ENCODE results near the gene BEX5.
"Not testable (repeated sequence)": the region's sequence is repeated elsewhere in the genome, so short reads cannot be mapped to it uniquely, and the experiment has no call there.

Gene BEX5

GRCh38 chrX:102155806-102156179 lies at the start of gene BEX5:
TSS of gene BEX5 (minus strand) at chrX:102155977. CDS start at chrX:102154265, 1,712 bp downstream.
- peaks cover 8% of the 10 kb centered on the region for H3K27me3 ChIP-seq (ENCODE audit: insufficient read depth, insufficient read length)
- H3K4me1 ChIP-seq (ENCODE audit: insufficient read depth, insufficient read length), result no peaks in the 10 kb centered on the region
- no peaks in the 10 kb centered on the region for H3K9me3 ChIP-seq (ENCODE audit: insufficient read depth, low read length)
- TF ChIP-seq SUZ12 (IDR thresholded peaks at IDR 0.05; ENCODE audit: extremely low read depth, insufficient read depth, insufficient read length) (no peak), YY1 (IDR thresholded peaks at IDR 0.05; ENCODE audit: insufficient read depth, insufficient read length) (no peak), ZNF274 (IDR thresholded peaks at IDR 0.05; ENCODE audit: low read depth, low read length) (no peak)
- H3K4me3 ChIP-seq (ENCODE audit: insufficient read length, low read depth), result peak within 1 kb of the TSS; percentile 65
- H3K9ac ChIP-seq (ENCODE audit: insufficient read length, low read depth), result peak within 1 kb of the TSS; percentile 67
- H3K36me3 ChIP-seq (ENCODE audit: insufficient read depth, insufficient read length, low read length), result no peaks in the 10 kb centered on the region
- DNase-seq (ENCODE audit: low read depth, low spot score), result peak; percentile 58

DNA sequence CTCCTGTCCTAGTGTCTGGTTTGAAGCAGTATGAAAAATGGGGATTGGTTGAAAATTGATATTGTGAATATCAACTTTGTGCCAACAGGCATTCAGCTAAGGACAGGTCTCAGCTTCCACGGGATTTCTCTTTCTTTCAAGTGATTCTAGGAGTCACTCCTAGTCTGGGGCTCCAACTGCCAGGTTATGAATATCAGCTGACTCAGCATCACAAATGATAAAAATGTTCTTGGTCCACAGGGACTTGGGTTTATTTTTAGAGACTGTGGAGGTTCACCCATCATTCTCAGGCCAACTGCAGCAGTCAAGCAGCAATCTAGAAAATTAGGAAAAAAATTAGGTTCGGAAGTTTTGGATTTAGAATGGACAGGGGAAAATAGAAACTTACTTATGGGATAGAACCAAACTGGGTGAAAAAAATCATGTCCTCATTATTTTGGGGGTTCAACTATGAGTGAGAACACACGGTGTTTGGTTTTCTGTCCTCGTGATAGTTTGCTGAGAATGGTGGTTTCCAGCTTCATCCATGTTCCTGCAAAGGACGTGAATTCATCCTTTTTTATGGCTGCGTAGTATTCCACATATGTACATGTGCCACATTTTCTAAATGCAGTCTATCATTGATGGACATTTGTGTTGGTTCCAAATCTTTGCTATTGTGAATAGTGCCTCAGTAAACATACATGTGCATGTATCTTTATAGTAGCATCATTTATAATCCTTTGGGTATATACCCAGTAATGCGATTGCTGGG lies 30.4 kb upstream of the BEX5 start:
- Histone ChIP-seq H3K36me3 (ENCODE audit: insufficient read depth, insufficient read length, low read length) (no peaks in the 10 kb centered on the region), H3K27me3 (ENCODE audit: insufficient read depth, insufficient read length) (no peaks in the 10 kb centered on the region), H3K4me1 (ENCODE audit: insufficient read depth, insufficient read length) (no peaks in the 10 kb centered on the region), H3K9me3 (ENCODE audit: insufficient read depth, low read length) (peaks cover 10% of the 10 kb centered on the region; the same call in 1 of the 2 replicates), H3K9ac (ENCODE audit: insufficient read length, low read depth) (no peak overlapping the region), H3K4me3 (ENCODE audit: insufficient read length, low read depth) (no peak overlapping the region)
- TF ChIP-seq SUZ12 (IDR thresholded peaks at IDR 0.05; ENCODE audit: extremely low read depth, insufficient read depth, insufficient read length) (no peak), ZNF274 (IDR thresholded peaks at IDR 0.05; ENCODE audit: low read depth, low read length) (no peak), YY1 (IDR thresholded peaks at IDR 0.05; ENCODE audit: insufficient read depth, insufficient read length) (no peak)
- no peak for DNase-seq (ENCODE audit: low read depth, low spot score)

- DNase-seq (ENCODE audit: low read depth, low spot score), result no peak
- H3K36me3 ChIP-seq (ENCODE audit: insufficient read depth, insufficient read length, low read length), result no peaks in the 10 kb centered on the region
- TF ChIP-seq SUZ12 (IDR thresholded peaks at IDR 0.05; ENCODE audit: extremely low read depth, insufficient read depth, insufficient read length) (no peak), ZNF274 (IDR thresholded peaks at IDR 0.05; ENCODE audit: low read depth, low read length) (no peak), YY1 (IDR thresholded peaks at IDR 0.05; ENCODE audit: insufficient read depth, insufficient read length) (no peak)
- H3K27me3 ChIP-seq (ENCODE audit: insufficient read depth, insufficient read length), result peaks cover 8% of the 10 kb centered on the region
- peak overlapping the region; percentile 65 for H3K4me3 ChIP-seq (ENCODE audit: insufficient read length, low read depth)
- H3K9me3 ChIP-seq (ENCODE audit: insufficient read depth, low read length), result no peaks in the 10 kb centered on the region
- H3K4me1 ChIP-seq (ENCODE audit: insufficient read depth, insufficient read length), result no peaks in the 10 kb centered on the region
- H3K9ac ChIP-seq (ENCODE audit: insufficient read length, low read depth), result peak overlapping the region; percentile 67
Measured at GRCh38 chrX:102154900-102155805, 624 bp downstream of the BEX5 start.

DNA sequence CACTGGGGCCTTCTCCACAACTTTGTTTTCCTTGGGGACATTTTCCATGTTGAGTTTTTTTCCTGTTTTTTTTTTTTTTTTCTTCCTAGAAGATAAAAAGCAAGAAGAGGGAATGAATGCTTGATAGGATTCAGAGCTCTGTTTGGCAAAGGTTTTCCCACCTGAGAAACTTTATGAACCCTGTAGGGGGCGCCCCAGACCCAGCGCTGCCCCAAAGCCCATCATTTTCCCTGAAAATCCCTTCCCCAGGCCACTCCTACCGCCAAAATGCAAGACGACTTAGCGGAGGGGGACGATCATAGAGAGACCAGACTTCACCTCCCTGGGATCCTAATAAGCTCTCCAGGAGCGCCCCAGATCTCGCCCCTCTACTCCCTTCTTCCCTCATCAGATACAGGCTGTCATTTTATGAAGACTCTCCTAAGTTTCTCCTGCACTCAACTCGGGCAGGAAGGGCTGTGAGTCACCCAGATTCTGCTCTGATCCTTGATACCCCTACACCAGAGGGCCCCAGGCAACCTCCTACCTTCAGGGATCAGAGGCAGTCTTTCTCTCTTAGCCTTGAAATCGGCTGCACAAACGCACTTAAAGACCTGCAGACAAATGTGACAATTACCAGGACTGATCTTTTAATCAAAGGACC lies 1.4 kb downstream of the BEX5 start:
- peak overlapping the region; percentile 65 for H3K4me3 ChIP-seq (ENCODE audit: insufficient read length, low read depth)
- peak overlapping the region; percentile 42 for H3K9ac ChIP-seq (ENCODE audit: insufficient read length, low read depth)
- no peak for TF ChIP-seq YY1 (IDR thresholded peaks at IDR 0.05; ENCODE audit: insufficient read depth, insufficient read length)
- no peak for TF ChIP-seq SUZ12 (IDR thresholded peaks at IDR 0.05; ENCODE audit: extremely low read depth, insufficient read depth, insufficient read length)
- TF ChIP-seq ZNF274 (IDR thresholded peaks at IDR 0.05; ENCODE audit: low read depth, low read length), result no peak
- peaks cover 8% of the 10 kb centered on the region for H3K27me3 ChIP-seq (ENCODE audit: insufficient read depth, insufficient read length)
- H3K9me3 ChIP-seq (ENCODE audit: insufficient read depth, low read length), result no peaks in the 10 kb centered on the region
- DNase-seq (ENCODE audit: low read depth, low spot score), result no peak
- no peaks in the 10 kb centered on the region for H3K36me3 ChIP-seq (ENCODE audit: insufficient read depth, insufficient read length, low read length)
- no peaks in the 10 kb centered on the region for H3K4me1 ChIP-seq (ENCODE audit: insufficient read depth, insufficient read length)

- not testable (repeated sequence) for H3K4me1 ChIP-seq (ENCODE audit: insufficient read depth, insufficient read length); H3K4me3 ChIP-seq (ENCODE audit: insufficient read length, low read depth); H3K36me3 ChIP-seq (ENCODE audit: insufficient read depth, insufficient read length, low read length); H3K9ac ChIP-seq (ENCODE audit: insufficient read length, low read depth); H3K9me3 ChIP-seq (ENCODE audit: insufficient read depth, low read length); H3K27me3 ChIP-seq (ENCODE audit: insufficient read depth, insufficient read length); DNase-seq (ENCODE audit: low read depth, low spot score)
Measured at GRCh38 chrX:102142274-102142673, 13.5 kb downstream of the BEX5 start, which contains the start of gene TCEAL6. TSS of gene TCEAL6 (minus strand) at chrX:102142481.

DNA sequence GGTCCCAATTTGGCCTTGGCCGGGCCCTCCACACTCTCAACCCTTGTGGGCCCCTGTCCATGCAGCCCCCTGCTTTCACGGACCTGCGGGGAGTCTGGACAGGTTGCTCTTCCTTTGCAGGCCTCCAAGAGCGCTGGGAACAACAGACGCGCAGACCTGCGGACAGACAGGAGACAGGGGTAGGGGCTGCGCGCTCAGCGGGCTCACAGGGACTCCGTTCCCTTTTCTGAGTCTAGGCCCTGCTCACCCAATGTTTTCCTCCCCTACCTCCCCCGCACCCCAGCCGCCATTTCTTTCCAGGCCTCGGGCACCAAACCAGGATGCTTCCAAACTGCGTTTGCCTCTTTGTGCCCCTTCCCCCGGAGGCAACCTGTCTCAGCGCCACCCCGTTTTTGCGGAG lies 14.1 kb downstream of the BEX5 start:
- not testable (repeated sequence) for DNase-seq (ENCODE audit: low read depth, low spot score); H3K4me1 ChIP-seq (ENCODE audit: insufficient read depth, insufficient read length); H3K27me3 ChIP-seq (ENCODE audit: insufficient read depth, insufficient read length); H3K9me3 ChIP-seq (ENCODE audit: insufficient read depth, low read length); H3K36me3 ChIP-seq (ENCODE audit: insufficient read depth, insufficient read length, low read length); H3K4me3 ChIP-seq (ENCODE audit: insufficient read length, low read depth); H3K9ac ChIP-seq (ENCODE audit: insufficient read length, low read depth)

GRCh38 chrX:102140876-102141275 lies 14.9 kb downstream of the BEX5 start:
- H3K36me3 ChIP-seq (ENCODE audit: insufficient read depth, insufficient read length, low read length); H3K4me1 ChIP-seq (ENCODE audit: insufficient read depth, insufficient read length); H3K9me3 ChIP-seq (ENCODE audit: insufficient read depth, low read length); H3K4me3 ChIP-seq (ENCODE audit: insufficient read length, low read depth); H3K9ac ChIP-seq (ENCODE audit: insufficient read length, low read depth); DNase-seq (ENCODE audit: low read depth, low spot score); H3K27me3 ChIP-seq (ENCODE audit: insufficient read depth, insufficient read length): not testable (repeated sequence)
